Ovary (tissue), 9 donors: Measurements from ENCODE around the gene ARV1. TPM values are rescaled to one million over a fixed set of nuclear protein-coding genes. Genes with fewer than 3 reads are reported as not detected.

ENCODE experiments used
- DNase-seq, 5 donors: peaks; one replicate each; pipeline ENCODE4 v3.0.0-alpha.2; 2019 to 2020
- H3K27ac ChIP-seq, 2 donors: fragments of 200-600 bp; one replicate each; pipeline versions ENCODE4 v1.5.1 to v1.8.0; 2019 to 2022
- H3K27me3 ChIP-seq: fragments of 200-600 bp; one replicate; pipeline ENCODE4 v1.8.0; 2022
- H3K36me3 ChIP-seq: fragments of 200-600 bp; sonication (generic); one replicate; pipeline ENCODE4 v1.5.1; 2019
- H3K4me1 ChIP-seq: one replicate; pipeline ENCODE4 v1.8.1; 2013; ENCODE audit warnings: mild to moderate bottlenecking, moderate library complexity; ENCODE audit not compliant: insufficient read depth
- H3K4me3 ChIP-seq: fragments of 200-600 bp; sonication (generic); one replicate; pipeline ENCODE4 v1.5.1; 2017
- H3K9me3 ChIP-seq, 2 donors: fragments of 200-600 bp in 1 of 2; sonication (generic) in 1 of 2; one replicate each; pipeline versions ENCODE4 v1.5.1 to v1.8.1; 2013 to 2019; ENCODE audit warnings: mild to moderate bottlenecking in 1 of 2, moderate library complexity in 1 of 2
- CTCF ChIP-seq, 3 donors: fragments of 450-650 bp in 2 of 3; fragments of 200-600 bp in 1 of 3; IDR thresholded peaks; one replicate each; pipeline versions ENCODE4 v1.5.1 to v1.8.0; 2016 to 2022; ENCODE audit warnings: antibody characterized with exemption in 3 of 3, mild to moderate bottlenecking in 1 of 3
- EP300 ChIP-seq: sonication (generic); formaldehyde crosslinking; IDR thresholded peaks from one replicate; pipeline ENCODE4 v1.6.1; 2017; ENCODE audit warnings: antibody characterized with exemption
- POLR2A ChIP-seq: fragments of 450-650 bp; IDR thresholded peaks from one replicate; pipeline ENCODE4 v1.6.1; 2017; ENCODE audit warnings: antibody characterized with exemption, mild to moderate bottlenecking, moderate library complexity
- WGBS, 3 donors: extraction: QIAGEN DNeasy Blood & Tissue Kit in 1 of 3; methylation state at CpG; one replicate each; pipeline versions ENCODE4 v1.1.5 to v1.1.7; 2013 to 2017; 5-methylcytosine and 5-hydroxymethylcytosine counted together
- intact Hi-C, 4 donors: fragments of 100-400 bp; cut with DNase I; formaldehyde crosslinking; loops; one replicate each; pipeline versions ENCODE4 v1.11.0 to v1.15.1; 2022 to 2023
- polyA plus RNA-seq, 2 donors: library from polyadenylated mRNA; stranded (reverse); fragments of 200-250 nt in 1 of 2; fragments of 350-450 nt in 1 of 2; fragmentation: Illumina TruSeq in 1 of 2; extraction: RNeasy Lipid Tissue Mini Kit (QIAGEN cat#74804) in 1 of 2; gene quantifications; one replicate each; pipeline ENCODE4 v1.2.3, GENCODE V29; 2013 to 2014
- total RNA-seq, 7 donors: library from RNA; depleted of rRNA in 2 of 7; stranded (reverse); fragments of >200 nt in 2 of 7; fragmentation: NEBNext Ultra II Directional in 3 of 7; extraction: Animal tissue kit (Norgen Biotek cat#: 25700) in 3 of 7; gene quantifications; one replicate each; pipeline versions ENCODE4 v1.1.0 to v1.2.4, GENCODE V29; 2016 to 2023
- donor health status: DM: no; HTN: no; CAD: no; lungs with moderate emphysema.
- donor health status: DM: no; HTN: no; CAD: no.
- donor health status: Bipolar disorder and iron deficiency.
- donor health status: DM: yes; HTN: yes; CAD: no.
- donor health status: DM: no; HTN: no; CAD: no.
- donor health status: DM: yes; HTN: yes; CAD: no.

Gene ARV1
- total and polyA plus RNA-seq, 9 donors, result 9.0 to 19.2 (median 13.1) TPM

- Histone ChIP-seq H3K9me3 (no peaks in the 10 kb centered on the region), H3K27ac (peak within 1 kb of the TSS; percentile 50 to 78), H3K36me3 (no peaks in the 10 kb centered on the region), H3K4me1 (peaks cover 8% of the 10 kb centered on the region), H3K4me3 (peak within 1 kb of the TSS; percentile 76), H3K27me3 (no peaks in the 10 kb centered on the region)
- intact Hi-C loops, result no loop called here
- 1% methylated on average over 34 to 81 of the region's 82 CpGs for WGBS, 3 donors
- peak; percentile 73 to 83 (median 79) for DNase-seq
- peak; percentile 15 for TF ChIP-seq POLR2A
- TF ChIP-seq EP300, result no peak
Measured at GRCh38 chr1:231040019-231040799, 61.3 kb downstream of the ARV1 start, which contains the start of gene FAM89A. Gene FAM89A (minus strand): TSS chr1:231040254. CDS start chr1:231040211, 43 bp downstream.

- 3 to 4% (median 4%) methylated on average over 35 to 37 of the region's 37 CpGs for WGBS, 3 donors
- intact Hi-C loops, result no loop called here
- Histone ChIP-seq H3K4me1 (peaks cover 8% of the 10 kb centered on the region), H3K4me3 (peak overlapping the region; percentile 76), H3K27me3 (no peaks in the 10 kb centered on the region), H3K27ac (peak overlapping the region; percentile 16 to 78), H3K9me3 (no peaks in the 10 kb centered on the region), H3K36me3 (no peaks in the 10 kb centered on the region)
- DNase-seq, result peak; percentile 32 to 53 (median 49)
- TF ChIP-seq EP300, result no peak
- TF ChIP-seq CTCF (IDR thresholded peaks at IDR 0.05), result no peak
- no peak for TF ChIP-seq POLR2A
Measured at GRCh38 chr1:231040800-231041718, 62.2 kb downstream of the ARV1 start.

GRCh38 chr1:231041719-231042261 lies 62.9 kb downstream of the ARV1 start:
- intact Hi-C loops, result no loop called here
- DNase-seq, result no peak
- Histone ChIP-seq H3K9me3 (no peaks in the 10 kb centered on the region), H3K36me3 (no peaks in the 10 kb centered on the region), H3K27ac (no peak overlapping the region), H3K27me3 (no peaks in the 10 kb centered on the region), H3K4me1 (peaks cover 8% of the 10 kb centered on the region), H3K4me3 (no peak overlapping the region)
- 53 to 64% (median 58%) methylated on average over 9 of the region's 9 CpGs for WGBS, 3 donors
- no peak for TF ChIP-seq CTCF (IDR thresholded peaks at IDR 0.05)

- DNase-seq, result no peak
- intact Hi-C loops, result no loop called here
- WGBS, 3 donors, result 89 to 96% (median 93%) methylated on average over 1 of the region's 1 CpG
Measured at GRCh38 chr1:231044588-231044987, 65.7 kb downstream of the ARV1 start.

More at GRCh38 chr1:231044588-231044987, 65.7 kb downstream of the ARV1 start:
- Histone ChIP-seq H3K4me1 (peaks cover 5% of the 10 kb centered on the region), H3K36me3 (no peaks in the 10 kb centered on the region), H3K4me3 (no peak overlapping the region), H3K9me3 (no peaks in the 10 kb centered on the region), H3K27ac (no peak overlapping the region), H3K27me3 (no peaks in the 10 kb centered on the region)
- no peak for TF ChIP-seq POLR2A
- TF ChIP-seq CTCF (IDR thresholded peaks at IDR 0.05), result no peak
- TF ChIP-seq EP300, result no peak
